Renal cortex interstitium (tissue), 11 donors: ENCODE data around the gene CEP55. TPM values are rescaled to one million over a fixed set of nuclear protein-coding genes. Genes with fewer than 3 reads are reported as not detected.
"Not testable (repeated sequence)": the region's sequence is repeated elsewhere in the genome, so short reads cannot be mapped to it uniquely, and the experiment has no call there.

Source experiments
- DNase-seq, 11 donors: peaks; one replicate each; pipeline ENCODE4 v3.0.0-alpha.2; 2013; ENCODE audit warnings: low read depth in 9 of 11, low spot score in 4 of 11; ENCODE audit errors: extremely low read depth in 1 of 11
- polyA plus RNA-seq, 3 donors: library from polyadenylated mRNA; unstranded; fragments of 120-200 nt; gene quantifications; one replicate each; pipeline ENCODE4 v1.2.1, GENCODE V29; 2013; ENCODE audit not compliant: insufficient read length in 3 of 3

CEP55 gene
- polyA plus RNA-seq, 3 donors, result 12.2 to 18.2 (median 16.9) TPM

DNA sequence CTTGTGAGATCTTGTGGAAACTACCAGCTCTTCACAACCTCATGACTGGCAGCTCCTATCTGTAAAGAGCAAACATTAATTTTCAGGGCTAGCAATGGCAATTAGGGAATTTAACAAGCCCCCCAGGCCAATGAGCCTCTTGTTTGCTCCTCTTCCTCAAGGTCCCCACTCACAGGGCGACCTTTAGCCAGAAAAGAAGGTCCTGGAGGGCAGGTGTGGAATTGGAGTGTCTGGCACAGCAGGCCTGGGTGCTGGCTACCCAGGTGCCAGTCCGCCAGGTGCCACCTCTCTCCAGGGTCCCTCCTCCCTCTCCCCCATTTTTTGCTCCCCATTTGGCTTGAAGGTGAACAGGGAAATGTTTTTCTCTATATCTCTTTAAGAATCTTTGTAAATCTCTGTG, 1.9 kb upstream of the CEP55 start:
- DNase-seq, result no peak

DNA sequence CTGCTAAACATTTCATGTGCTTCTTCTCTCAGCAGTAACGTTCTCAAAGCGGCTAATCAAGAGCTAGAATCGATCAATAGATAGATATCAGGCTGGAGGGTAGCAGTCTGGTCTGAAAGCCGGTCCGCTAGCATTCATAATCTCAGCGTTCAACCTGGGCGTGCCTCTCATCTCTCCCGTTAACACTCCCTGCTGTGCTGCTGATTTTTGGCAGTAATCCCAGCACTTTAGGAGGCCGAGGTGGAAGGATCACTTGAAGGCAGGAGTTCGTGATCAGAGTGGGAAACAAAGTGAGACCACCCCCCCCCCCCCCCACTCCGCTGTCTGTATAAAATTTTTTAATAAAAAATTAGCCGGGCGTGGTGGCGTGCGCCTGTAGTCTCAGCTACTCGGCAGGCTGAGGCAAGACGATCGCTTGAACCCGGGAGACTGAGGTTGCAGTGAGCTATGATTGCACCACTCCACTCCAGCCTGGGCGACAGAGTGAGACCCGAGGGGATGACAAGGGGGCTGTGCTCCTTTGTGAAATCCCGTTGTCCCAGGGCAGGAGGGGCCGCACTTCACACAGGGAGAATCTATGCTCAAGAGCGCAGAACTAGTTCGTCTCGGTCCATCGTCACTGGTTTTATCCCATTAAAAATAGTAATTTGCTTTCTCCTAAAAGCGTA, 624 bp upstream of the CEP55 start:
- no peak for DNase-seq

DNA sequence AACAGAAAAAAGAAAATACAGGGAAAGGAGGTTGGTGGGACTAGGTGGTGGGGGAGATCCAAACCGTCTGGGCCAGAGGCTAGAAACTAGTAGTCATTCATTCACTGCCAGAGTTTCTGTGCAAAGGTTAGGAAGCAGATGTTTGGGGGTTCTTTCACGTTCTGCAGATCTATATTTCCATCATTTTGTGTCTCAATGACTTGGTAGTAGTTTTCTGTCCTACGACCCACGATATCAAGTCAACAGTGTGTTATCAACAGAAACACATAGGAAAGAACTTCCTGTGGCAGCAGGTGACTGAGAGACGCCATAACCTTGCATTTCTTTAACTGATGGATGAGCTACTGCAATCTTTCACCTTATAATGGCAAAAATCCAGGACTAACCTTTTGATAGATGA, 1.8 kb downstream of the CEP55 start:
- no peak for DNase-seq

DNA sequence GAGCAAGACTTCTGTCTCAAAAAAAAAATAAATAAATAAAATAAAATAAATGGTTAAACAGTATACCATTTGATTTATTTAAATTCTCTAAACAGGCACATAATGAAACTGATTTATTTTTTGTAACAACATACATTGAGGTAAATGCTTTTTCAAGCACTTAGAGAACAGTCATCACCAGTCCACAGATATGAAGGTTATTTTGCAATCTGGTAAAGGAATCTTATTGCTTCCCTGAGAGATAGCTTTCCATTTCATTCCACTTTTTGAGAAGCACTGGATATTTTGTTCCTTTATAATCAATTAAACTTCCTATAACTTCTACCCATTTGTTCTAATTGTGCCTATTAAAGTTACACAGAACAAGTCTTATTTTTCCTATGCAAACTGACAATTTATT, 5.2 kb downstream of the CEP55 start:
- no peak for DNase-seq

DNA sequence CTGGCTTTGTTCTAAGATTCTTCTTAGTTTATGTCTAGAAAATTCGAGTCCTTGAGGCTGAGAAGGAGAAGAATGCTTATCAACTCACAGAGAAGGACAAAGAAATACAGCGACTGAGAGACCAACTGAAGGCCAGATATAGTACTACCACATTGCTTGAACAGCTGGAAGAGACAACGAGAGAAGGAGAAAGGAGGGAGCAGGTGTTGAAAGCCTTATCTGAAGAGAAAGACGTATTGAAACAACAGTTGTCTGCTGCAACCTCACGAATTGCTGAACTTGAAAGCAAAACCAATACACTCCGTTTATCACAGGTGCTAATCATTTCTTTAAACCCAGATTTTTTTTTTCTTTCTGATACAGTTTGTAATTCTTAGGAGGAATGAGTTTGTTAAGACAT, 6.7 kb downstream of the CEP55 start:
- no peak for DNase-seq

DNA sequence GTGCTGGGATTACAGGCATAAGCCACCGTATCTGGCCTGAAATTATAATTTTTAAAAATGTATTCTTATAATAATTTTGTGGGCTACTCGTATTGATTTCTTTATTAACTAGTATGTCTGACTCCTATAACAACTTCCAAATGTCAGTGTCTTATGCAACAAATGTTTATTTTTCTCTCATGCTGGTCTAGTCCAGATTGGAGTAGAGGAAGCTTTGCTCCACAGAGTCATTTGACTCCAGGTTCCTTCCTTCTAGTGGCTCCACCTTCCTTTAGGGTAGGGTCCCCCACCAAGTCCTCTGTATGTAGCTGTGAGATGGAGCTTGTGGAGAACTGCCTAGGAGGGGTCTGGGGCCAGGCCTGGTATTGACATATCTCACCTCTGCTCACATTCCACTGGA, 8.7 kb downstream of the CEP55 start:
- DNase-seq, result no peak

DNA sequence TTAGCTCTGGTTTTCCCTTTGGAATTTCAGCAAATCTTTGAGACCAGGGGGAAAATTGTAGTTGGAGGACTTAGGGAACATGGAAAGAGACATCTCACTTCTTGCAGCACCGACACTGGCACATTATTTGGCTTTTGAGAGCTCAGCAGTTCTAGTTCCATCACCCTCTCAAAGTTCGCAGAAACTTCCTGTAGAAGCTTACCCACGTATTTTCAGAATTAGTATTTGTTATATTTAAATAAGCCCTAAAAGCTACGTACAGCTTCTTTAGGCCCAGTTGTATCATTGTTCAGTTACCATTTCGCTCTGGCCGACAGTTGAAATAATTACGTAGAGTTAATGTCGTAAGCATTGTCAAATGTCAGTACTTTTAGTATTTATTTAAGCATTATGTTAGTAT, 13.4 kb downstream of the CEP55 start:
- no peak for DNase-seq

DNA sequence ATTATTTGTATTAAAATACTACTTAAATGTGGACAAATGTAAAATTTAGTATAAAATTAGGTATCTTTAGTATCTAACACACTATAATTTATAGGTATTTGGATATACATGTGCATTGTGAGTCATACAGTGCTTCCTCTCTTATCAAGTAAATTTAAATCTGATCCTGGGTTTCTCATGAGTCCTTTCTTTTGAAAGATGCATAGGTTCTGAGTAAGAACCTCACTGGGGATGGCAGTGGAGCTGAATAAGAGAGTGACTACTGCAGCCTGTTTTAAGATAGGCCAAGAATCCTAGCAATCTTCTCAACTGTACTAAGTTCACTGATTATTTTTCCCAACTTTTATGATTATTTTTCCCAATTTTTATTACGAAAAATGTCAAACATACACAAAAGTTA, 16.2 kb downstream of the CEP55 start:
- no peak for DNase-seq

DNA sequence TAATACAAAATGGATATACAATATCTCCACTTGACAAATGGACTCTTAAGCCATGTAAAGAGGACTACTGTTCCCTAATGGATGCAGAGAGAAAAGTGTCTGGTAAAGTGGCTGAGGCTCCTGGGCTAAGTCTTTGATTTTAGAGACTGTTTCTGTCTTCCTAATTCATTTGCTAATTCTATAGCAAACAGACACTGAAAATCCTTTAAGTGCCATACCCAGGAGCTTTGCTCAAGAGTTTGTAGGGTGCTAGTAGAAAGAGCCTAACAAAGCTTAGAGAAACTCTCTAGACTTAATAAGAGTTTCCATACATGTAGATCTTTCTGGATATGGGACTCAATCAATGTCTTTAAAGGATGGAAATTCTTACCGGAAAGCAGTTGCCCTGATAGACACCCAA, 16.7 kb downstream of the CEP55 start:
- no peak for DNase-seq

DNA sequence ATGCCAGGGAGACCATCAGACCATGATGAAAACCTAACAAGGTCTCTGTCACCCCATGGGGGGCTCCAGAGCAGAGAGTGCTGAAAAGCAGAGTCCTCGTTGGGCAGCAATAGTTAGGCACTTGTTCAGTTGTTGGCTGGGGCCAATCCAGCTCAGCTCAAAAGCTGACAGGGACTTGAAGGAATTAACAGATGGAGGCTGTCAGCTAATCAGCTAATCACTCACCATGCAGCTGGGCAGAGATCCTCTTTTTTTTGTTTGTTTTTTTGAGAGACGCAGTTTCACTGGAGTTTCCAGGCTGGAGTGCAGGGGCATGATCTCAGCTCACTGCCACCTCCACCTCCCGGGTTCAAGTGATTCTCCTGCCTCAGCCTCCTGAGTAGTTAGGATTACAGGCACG, 18.1 kb downstream of the CEP55 start:
- no peak for DNase-seq

DNA sequence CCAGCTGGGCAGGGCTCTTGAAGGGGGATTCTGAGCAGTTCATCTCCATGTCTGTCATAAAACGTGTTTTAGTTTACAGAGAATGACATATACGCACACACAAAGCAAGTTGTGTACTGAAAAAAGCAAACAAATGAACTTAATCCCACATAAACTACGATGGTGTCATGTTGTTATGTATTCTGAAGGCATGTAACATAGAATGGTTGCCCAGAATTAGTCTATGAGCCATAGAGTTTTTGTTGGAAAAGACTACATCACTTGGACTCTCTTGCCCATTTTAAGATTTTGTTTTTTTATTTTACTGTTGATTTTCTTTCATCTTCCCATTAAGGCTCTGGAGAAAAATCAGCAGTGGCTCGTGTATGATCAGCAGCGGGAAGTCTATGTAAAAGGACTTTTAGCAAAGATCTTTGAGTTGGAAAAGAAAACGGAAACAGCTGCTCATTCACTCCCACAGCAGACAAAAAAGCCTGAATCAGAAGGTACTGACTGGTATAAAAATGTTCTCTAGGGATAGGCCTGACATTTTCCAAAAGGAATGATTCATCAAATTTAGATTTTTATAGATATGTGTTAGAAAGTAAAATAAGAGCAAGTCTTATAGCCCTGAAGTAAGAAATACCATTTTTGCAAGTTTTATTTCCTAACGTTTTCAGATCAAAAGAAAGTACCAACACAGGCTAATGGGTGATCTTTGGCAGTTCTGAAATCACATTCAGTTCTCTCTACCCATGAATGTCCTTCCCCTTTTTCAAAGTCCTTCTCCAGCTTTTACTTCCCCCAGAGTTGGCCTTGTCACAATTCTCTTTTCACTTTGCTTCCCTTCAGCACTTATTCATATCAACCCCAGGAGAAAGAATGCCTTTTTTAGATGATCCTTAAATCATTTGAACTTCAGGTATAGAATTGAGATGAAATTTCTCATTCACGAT, 18.9 kb downstream of the CEP55 start:
- no peak for DNase-seq

DNA sequence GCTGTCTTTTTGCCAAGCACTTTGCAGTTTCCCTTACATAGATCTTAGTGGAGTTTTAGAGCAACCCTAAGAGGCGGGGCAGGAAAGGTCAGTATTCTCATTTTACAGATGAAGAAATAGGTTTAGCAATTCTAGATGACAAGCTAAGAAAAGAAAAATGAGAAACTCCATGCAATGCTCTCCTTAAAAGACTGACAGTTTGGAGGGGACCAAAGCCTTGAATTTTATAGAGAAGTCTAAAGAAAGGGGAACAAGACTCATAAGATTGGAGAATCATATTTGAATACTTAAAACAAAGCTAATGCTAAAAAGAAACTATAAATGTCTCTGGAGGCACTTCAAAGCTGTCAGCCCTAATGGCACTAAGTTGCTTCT, 19.6 kb downstream of the CEP55 start:
- no peak for DNase-seq

DNA sequence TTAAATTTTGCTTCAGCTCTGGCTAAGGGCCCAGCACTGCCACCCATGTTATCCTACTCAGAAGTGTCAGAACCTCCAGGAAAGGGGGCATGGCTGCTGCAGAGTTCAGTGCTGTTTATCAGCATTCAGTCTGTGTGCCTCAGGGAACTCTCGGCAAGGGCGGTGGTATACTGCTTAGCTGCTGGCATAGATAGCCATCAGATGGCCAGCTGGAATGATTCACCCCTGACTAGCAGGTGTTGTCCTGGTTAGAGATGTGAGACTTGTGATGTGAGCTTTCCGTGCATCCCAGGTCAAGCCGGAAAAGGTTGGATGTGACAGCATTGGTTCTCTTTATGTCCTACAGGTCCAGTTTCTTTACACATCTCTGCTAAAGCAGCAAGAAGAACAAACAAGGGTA, 22.1 kb downstream of the CEP55 start:
- DNase-seq, result no peak

DNA sequence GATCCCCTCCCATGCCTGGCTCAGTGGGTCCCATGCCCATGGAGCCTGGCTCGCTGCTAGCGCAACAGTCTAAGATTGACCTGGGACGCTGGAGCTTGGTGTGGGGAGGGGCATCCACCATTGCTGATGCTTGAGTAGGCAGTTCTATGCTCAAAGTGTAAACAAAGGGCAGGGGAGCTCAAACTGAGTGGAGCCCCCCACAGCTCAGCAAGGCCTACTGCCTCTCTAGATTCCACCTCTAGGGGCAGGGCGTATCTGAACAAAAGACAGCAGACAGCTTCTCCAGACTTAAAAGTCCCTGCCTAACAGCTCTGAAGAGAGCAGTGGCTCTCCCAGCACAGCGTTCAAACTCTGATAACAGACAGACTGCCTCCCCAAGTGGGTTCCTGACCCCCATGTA, 38.9 kb downstream of the CEP55 start:
- no peak for DNase-seq

DNA sequence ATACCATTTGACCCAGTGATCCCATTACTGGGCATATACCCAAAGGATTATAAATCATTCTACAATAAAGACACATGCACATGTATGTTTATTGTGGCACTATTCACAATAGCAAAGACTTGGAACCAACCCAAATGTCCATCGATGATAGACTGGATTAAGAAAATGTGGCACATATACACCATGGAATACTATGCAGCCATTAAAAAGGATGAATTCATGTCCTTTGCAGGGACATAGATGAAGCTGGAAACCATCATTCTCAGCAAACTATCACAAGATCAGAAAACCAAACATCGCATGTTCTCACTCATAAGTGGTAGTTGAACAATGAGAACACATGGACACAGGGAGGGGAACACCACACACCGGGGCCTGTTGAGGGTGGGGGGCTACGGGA, 44.5 kb downstream of the CEP55 start:
- not testable (repeated sequence) for DNase-seq

DNA sequence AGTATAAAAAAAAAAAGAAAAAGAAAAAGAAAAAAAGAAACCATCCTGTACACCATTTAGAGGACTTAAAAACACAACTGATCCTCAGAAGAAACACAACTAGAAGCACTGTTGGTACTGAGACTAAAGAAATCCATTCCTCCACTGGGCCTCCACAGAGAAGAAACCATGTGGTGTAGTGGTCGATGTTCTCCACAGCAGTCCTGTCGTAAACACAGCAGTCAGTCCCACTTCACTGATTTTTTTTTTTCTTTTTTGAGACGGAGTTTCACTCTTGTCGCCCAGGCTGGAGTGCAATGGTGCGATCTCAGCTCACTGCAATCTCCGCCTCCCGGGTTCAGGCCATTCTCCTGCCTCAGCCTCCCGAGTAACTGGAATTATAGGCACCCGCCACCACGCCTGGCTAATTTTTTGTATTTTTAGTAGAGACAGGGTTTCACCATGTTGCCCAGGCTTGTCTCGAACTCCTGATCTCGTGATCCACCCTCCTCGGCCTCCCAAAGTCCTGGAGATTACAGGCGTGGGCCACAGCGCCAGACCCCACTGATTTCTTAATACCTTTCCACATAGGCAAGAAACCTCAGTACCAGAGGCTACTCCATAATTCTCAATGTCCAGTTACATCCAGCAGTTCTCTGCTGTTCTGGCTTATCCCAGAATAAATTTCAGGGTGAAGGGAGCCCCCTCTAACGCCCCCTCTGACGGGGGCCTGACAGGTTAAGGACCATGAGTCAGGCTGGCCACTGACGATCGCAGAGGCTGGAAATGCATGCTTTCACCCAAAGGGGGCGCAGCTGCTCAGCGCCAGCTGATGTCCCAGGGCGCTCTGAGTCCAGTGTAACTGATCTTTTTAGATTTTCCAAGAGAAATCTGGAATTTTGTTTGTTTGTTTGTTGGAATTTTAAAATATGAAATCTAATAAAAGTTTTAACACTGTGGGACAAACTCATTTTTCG, 45.3 kb downstream of the CEP55 start:
- DNase-seq, result peak in 6 of 11 donors; percentile 18 to 58 (median 34)

DNA sequence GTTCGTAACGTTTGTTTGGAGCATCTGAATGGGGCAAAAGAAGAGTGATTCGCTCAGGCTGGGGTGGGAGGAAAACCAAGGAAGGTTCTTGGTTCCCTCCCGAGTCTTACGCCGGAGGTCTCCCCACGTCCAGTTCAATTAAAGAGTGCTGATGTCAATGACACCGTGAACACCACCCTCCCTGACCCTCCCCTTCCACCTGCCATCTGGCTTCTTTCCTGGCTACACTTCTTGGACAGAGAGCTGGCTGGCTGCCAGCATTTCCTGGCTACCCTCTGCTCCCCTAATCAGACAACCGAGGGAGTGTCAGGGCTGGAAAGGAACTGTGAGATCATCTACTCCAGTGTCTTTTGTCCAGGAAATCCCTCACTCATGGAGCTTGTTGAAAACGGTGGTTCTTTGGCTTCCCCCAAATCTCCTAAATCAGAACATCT, 46.0 kb downstream of the CEP55 start:
- peak in 4 of 11 donors; percentile 17 to 40 (median 36) for DNase-seq

DNA sequence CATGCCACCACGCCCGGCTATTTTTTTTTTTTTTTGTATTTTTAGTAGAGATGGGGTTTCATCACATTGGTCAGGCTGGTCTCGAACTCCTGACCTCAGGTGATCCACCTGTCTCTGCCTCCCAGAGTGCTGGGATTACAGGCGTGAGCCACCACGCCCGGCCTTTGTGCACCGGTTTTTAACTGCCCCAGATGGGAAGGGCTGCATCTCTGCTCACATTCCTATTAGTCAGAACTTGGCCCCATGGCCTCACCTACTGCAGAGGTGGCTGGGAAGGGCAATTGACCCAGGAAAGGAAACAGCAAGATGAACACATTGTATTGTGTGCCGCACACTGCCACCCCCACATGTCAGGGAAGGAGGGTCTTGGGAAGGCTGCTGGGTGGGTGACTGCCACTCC, 50.6 kb downstream of the CEP55 start:
- not testable (repeated sequence) for DNase-seq

DNA sequence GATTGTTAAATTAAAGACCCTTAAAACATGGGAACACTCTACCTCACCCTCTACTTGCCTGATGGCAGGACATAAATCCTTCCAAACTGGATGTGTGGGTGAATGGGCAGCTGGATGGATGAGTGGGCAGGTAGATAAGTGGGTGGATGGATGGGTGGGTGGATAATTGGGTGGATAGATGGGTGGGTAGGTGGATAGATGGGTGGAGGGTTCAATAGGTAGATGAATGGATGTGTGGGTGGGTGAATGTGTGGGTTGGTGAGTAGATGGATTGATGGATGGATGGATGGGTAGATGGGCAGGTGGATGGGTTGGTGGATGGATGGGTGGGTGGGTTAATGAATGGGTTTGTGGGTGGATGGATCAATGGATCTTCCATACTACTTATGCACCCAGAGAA, 51.1 kb downstream of the CEP55 start:
- DNase-seq, result no peak
